Stimulated activated CD4-positive, alpha-beta T cell treated with anti-CD3 and anti-CD28 coated beads, Interleukin-1b, Interleukin-23, amount 100 ng/mL, for 1 hour (primary cell): Measurements from ENCODE around the gene OMP.
"Not testable (repeated sequence)": the region's sequence is repeated elsewhere in the genome, so short reads cannot be mapped to it uniquely, and the experiment has no call there.

Experiments
- DNase-seq, 2 donors: peaks; one replicate each; pipeline ENCODE4 v3.0.0-alpha.2; 2020; ENCODE audit warnings: low read depth in 2 of 2

Gene OMP

GRCh38 chr11:77086521-77087472 lies 15.8 kb upstream of the OMP start:
- DNase-seq, result no peak

GRCh38 chr11:77087723-77088225 lies 14.9 kb upstream of the OMP start:
- no peak for DNase-seq

- DNase-seq, result no peak
Measured at GRCh38 chr11:77088236-77089003, 14.2 kb upstream of the OMP start.

- DNase-seq, result no peak
Measured at GRCh38 chr11:77089004-77089545, 13.6 kb upstream of the OMP start.

- DNase-seq, result no peak
Measured at GRCh38 chr11:77090046-77090372, 12.6 kb upstream of the OMP start.

GRCh38 chr11:77090373-77091111 lies 12.1 kb upstream of the OMP start:
- no peak for DNase-seq

- peak; percentile 51 to 56 for DNase-seq
Measured at GRCh38 chr11:77091146-77091940, 11.3 kb upstream of the OMP start.

GRCh38 chr11:77092382-77092781 lies 10.3 kb upstream of the OMP start:
- no peak for DNase-seq

GRCh38 chr11:77093056-77093891 lies 9.4 kb upstream of the OMP start:
- no peak for DNase-seq

GRCh38 chr11:77093987-77094840 lies 8.4 kb upstream of the OMP start:
- no peak for DNase-seq

- DNase-seq, result no peak
Measured at GRCh38 chr11:77094841-77095365, 7.7 kb upstream of the OMP start.

GRCh38 chr11:77095551-77096490 lies 6.8 kb upstream of the OMP start:
- DNase-seq, result no peak

GRCh38 chr11:77096591-77097019 lies 6.0 kb upstream of the OMP start:
- no peak for DNase-seq

GRCh38 chr11:77097180-77097579 lies 5.5 kb upstream of the OMP start:
- DNase-seq, result not testable (repeated sequence)

- DNase-seq, result no peak
Measured at GRCh38 chr11:77100166-77101042, 2.2 kb upstream of the OMP start.

GRCh38 chr11:77101043-77101537 lies 1.6 kb upstream of the OMP start:
- no peak for DNase-seq
